Vagina (tissue), 2 donors: ENCODE data around the gene TNFRSF13B.

Source experiments
- POLR2A ChIP-seq, 2 donors: fragments of 450-650 bp; IDR thresholded peaks; one replicate each; pipeline ENCODE4 v1.6.1; 2017; ENCODE audit warnings: antibody characterized with exemption in 2 of 2, mild to moderate bottlenecking in 2 of 2, moderate library complexity in 2 of 2
- POLR2AphosphoS5 ChIP-seq, 2 donors: sonication (generic); formaldehyde crosslinking; IDR thresholded peaks; one replicate each; pipeline ENCODE4 v1.9.0; 2017; ENCODE audit warnings: antibody characterized with exemption in 2 of 2, mild to moderate bottlenecking in 2 of 2, low read depth in 1 of 2; ENCODE audit not compliant: insufficient read depth in 1 of 2
- TF ChIP-seq, protein P1 (sequence below), 3 experiments: fragments of 450-650 bp in 2 of 3; fragments of 200-600 bp in 1 of 3; sonication (generic) in 1 of 3; IDR thresholded peaks; one replicate each; pipeline ENCODE4 v1.5.1; 2017 to 2019; ENCODE audit warnings: antibody characterized with exemption in 3 of 3, mild to moderate bottlenecking in 2 of 3, moderate library complexity in 2 of 3

DNA sequence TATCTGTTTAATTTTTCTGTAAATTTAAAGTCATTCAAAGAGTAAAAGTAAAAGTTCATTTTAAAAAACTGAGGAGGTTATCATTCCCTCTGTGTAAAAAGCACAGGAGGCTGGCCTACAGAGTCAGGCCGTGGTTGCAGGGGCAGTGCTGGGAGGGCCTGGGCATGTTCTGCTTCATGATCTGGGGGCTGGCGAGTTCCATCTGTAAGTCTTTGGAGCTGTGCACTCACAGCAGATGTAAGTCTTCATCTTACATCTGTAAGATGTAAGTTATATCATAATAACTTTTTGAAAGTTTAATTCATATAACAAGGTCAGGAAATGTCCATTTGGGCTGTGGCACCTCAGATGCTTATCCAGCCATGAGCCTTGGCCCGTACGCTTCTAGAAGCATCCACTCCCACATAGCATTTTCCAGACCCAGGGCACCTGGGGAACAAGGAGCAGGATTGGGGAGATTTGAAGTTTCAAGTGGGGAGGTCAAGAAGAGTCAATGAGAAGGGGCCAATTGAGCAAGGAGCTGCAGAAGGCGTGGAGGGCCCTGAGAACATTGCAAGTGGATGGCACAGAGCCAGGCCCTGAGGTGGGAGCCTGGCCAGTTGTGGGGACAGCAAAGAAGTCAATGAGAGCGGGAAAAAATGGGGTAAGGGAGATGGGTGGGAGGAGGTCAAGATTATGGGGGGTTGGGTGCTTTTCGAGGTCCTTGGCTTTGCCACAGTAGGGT, 54.1 kb downstream of the TNFRSF13B start:
- TF ChIP-seq, protein P1, sequence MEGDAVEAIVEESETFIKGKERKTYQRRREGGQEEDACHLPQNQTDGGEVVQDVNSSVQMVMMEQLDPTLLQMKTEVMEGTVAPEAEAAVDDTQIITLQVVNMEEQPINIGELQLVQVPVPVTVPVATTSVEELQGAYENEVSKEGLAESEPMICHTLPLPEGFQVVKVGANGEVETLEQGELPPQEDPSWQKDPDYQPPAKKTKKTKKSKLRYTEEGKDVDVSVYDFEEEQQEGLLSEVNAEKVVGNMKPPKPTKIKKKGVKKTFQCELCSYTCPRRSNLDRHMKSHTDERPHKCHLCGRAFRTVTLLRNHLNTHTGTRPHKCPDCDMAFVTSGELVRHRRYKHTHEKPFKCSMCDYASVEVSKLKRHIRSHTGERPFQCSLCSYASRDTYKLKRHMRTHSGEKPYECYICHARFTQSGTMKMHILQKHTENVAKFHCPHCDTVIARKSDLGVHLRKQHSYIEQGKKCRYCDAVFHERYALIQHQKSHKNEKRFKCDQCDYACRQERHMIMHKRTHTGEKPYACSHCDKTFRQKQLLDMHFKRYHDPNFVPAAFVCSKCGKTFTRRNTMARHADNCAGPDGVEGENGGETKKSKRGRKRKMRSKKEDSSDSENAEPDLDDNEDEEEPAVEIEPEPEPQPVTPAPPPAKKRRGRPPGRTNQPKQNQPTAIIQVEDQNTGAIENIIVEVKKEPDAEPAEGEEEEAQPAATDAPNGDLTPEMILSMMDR (IDR thresholded peaks at IDR 0.05): no peak
- TF ChIP-seq POLR2AphosphoS5 (IDR thresholded peaks at IDR 0.05; ENCODE audit: insufficient read depth in 1 of 2, low read depth in 1 of 2) (no peak), POLR2A (IDR thresholded peaks at IDR 0.05) (no peak)
